ENCODE data around the gene CHID1. TPM values are rescaled to one million over a fixed set of nuclear protein-coding genes. Genes with fewer than 3 reads are reported as not detected.

The CHID1 gene
- total and polyA plus RNA-seq, 4 donors, result 41.7 to 92.2 (median 48.8) TPM

- no peak overlapping the region for H3K9ac ChIP-seq (ENCODE audit: insufficient read depth in 1 of 2, low read length in 2 of 2)
- no peak overlapping the region for H3K4me3 ChIP-seq
- peaks cover 0 to 22% (median 9%) of the 10 kb centered on the region in 5 donors for H3K4me1 ChIP-seq (ENCODE audit: control insufficient read depth in 5 of 5, insufficient read depth in 5 of 5, low read length in 5 of 5)
- no peak for TF ChIP-seq CTCF (IDR thresholded peaks at IDR 0.05; ENCODE audit: control extremely low read depth, extremely low read depth)
- no peak for DNase-seq
- H3K27ac ChIP-seq (ENCODE audit: low read depth in 1 of 2, low read length in 1 of 2), result peak overlapping the region in 1 of 2 donors; percentile 55
- WGBS, 2 donors, result 56 to 74% methylated on average over 10 of the region's 10 CpGs
- no peaks in the 10 kb centered on the region for H3K36me3 ChIP-seq (ENCODE audit: control insufficient read depth in 4 of 4, insufficient read depth in 4 of 4, low read length in 4 of 4)
- H3K27me3 ChIP-seq (ENCODE audit: control insufficient read depth in 3 of 3, insufficient read depth in 3 of 3, low read length in 2 of 3), result no peaks in the 10 kb centered on the region
- no peaks in the 10 kb centered on the region for H3K9me3 ChIP-seq (ENCODE audit: control insufficient read depth in 4 of 4, insufficient read depth in 3 of 4, low read length in 3 of 4)
- no peak for ATAC-seq (ENCODE audit: insufficient read depth, low FRiP score)
Observed at GRCh38 chr11:937841-938261, 27.2 kb upstream of the CHID1 start.

GRCh38 chr11:936199-936598, 25.6 kb upstream of the CHID1 start:
- no peaks in the 10 kb centered on the region for H3K27me3 ChIP-seq (ENCODE audit: control insufficient read depth in 3 of 3, insufficient read depth in 3 of 3, low read length in 2 of 3)
- TF ChIP-seq CTCF (IDR thresholded peaks at IDR 0.05; ENCODE audit: control extremely low read depth, extremely low read depth), result no peak
- H3K27ac ChIP-seq (ENCODE audit: low read depth in 1 of 2, low read length in 1 of 2), result peak overlapping the region in 1 of 2 donors; percentile 76
- DNase-seq, result no peak
- H3K9me3 ChIP-seq (ENCODE audit: control insufficient read depth in 4 of 4, insufficient read depth in 3 of 4, low read length in 3 of 4), result no peaks in the 10 kb centered on the region
- H3K9ac ChIP-seq (ENCODE audit: insufficient read depth in 1 of 2, low read length in 2 of 2), result no peak overlapping the region
- H3K4me3 ChIP-seq, result no peak overlapping the region
- no peak for ATAC-seq (ENCODE audit: insufficient read depth, low FRiP score)
- no peaks in the 10 kb centered on the region for H3K36me3 ChIP-seq (ENCODE audit: control insufficient read depth in 4 of 4, insufficient read depth in 4 of 4, low read length in 4 of 4)
- H3K4me1 ChIP-seq (ENCODE audit: control insufficient read depth in 5 of 5, insufficient read depth in 5 of 5, low read length in 5 of 5), result peaks cover 8 to 26% (median 13%) of the 10 kb centered on the region in 5 donors
- WGBS, 2 donors, result 78 to 87% methylated on average over 3 of the region's 3 CpGs

GRCh38 chr11:934527-934926, 23.9 kb upstream of the CHID1 start:
- DNase-seq, result no peak
- H3K4me3 ChIP-seq, result no peak overlapping the region
- H3K4me1 ChIP-seq (ENCODE audit: control insufficient read depth in 5 of 5, insufficient read depth in 5 of 5, low read length in 5 of 5), result peaks cover 6 to 27% (median 17%) of the 10 kb centered on the region in 5 donors
- H3K27ac ChIP-seq (ENCODE audit: low read depth in 1 of 2, low read length in 1 of 2), result peak overlapping the region in 1 of 2 donors; percentile 41
- WGBS, 2 donors, result 86 to 87% methylated on average over 6 of the region's 6 CpGs
- H3K36me3 ChIP-seq (ENCODE audit: control insufficient read depth in 4 of 4, insufficient read depth in 4 of 4, low read length in 4 of 4), result no peaks in the 10 kb centered on the region
- no peaks in the 10 kb centered on the region for H3K9me3 ChIP-seq (ENCODE audit: control insufficient read depth in 4 of 4, insufficient read depth in 3 of 4, low read length in 3 of 4)
- no peak overlapping the region for H3K9ac ChIP-seq (ENCODE audit: insufficient read depth in 1 of 2, low read length in 2 of 2)
- no peaks in the 10 kb centered on the region for H3K27me3 ChIP-seq (ENCODE audit: control insufficient read depth in 3 of 3, insufficient read depth in 3 of 3, low read length in 2 of 3)
- no peak for ATAC-seq (ENCODE audit: insufficient read depth, low FRiP score)
- no peak for TF ChIP-seq CTCF (IDR thresholded peaks at IDR 0.05; ENCODE audit: control extremely low read depth, extremely low read depth)

- TF ChIP-seq CTCF (IDR thresholded peaks at IDR 0.05; ENCODE audit: control extremely low read depth, extremely low read depth), result no peak
- Histone ChIP-seq H3K4me3 (no peak overlapping the region), H3K27me3 (ENCODE audit: control insufficient read depth in 3 of 3, insufficient read depth in 3 of 3, low read length in 2 of 3) (no peaks in the 10 kb centered on the region), H3K4me1 (ENCODE audit: control insufficient read depth in 5 of 5, insufficient read depth in 5 of 5, low read length in 5 of 5) (peaks cover 6 to 31% (median 17%) of the 10 kb centered on the region in 5 donors), H3K36me3 (ENCODE audit: control insufficient read depth in 4 of 4, insufficient read depth in 4 of 4, low read length in 4 of 4) (no peaks in the 10 kb centered on the region), H3K27ac (ENCODE audit: low read depth in 1 of 2, low read length in 1 of 2) (peak overlapping the region in 1 of 2 donors; percentile 66), H3K9ac (ENCODE audit: insufficient read depth in 1 of 2, low read length in 2 of 2) (no peak overlapping the region), H3K9me3 (ENCODE audit: control insufficient read depth in 4 of 4, insufficient read depth in 3 of 4, low read length in 3 of 4) (no peaks in the 10 kb centered on the region)
- WGBS, 2 donors, result 71 to 81% methylated on average over 7 of the region's 7 CpGs
- ATAC-seq (ENCODE audit: insufficient read depth, low FRiP score), result no peak
- no peak for DNase-seq
Observed at GRCh38 chr11:933936-934335, 23.3 kb upstream of the CHID1 start.
